ENCODE results near the gene ST6GALNAC1.
A peak's percentile ranks its signal among the peaks of the same experiment; 100 is the strongest.

Gene ST6GALNAC1

DNA sequence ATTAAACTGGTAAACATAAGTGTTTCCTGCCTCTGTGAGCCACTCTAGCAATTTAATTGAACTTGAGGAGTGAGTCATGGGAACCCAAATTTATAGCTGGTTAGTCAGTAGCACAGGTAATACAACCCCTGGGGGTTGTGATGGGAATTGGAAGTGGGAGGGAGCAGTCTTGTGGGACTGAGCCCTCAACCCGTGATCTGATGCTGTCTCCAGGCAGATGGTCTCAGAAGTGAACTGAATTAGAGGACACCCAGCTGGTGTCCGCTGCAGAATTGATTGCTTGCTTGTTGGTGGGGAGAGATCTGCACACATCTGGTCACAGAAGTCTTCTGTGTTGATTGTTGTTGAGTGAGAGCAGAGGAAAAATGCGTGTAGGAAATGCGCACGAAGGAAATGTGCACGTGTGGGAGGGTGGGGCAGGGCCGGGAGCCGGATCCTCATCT lies 50.2 kb downstream of the ST6GALNAC1 start:
- Histone ChIP-seq H4K8ac (ENCODE audit: low read depth, low read length) (no peak overlapping the region), H2BK120ac (ENCODE audit: low read depth, low read length) (no peak overlapping the region), H3K4me1 (ENCODE audit: control insufficient read depth, low read depth, low read length) (no peaks in the 10 kb centered on the region), H3K4me2 (ENCODE audit: low read length) (no peak overlapping the region), H3K56ac (ENCODE audit: low read length) (no peak overlapping the region), H4K5ac (ENCODE audit: low read length) (no peak overlapping the region), H3K27me3 (ENCODE audit: insufficient read depth, low read length, poor library complexity) (no peaks in the 10 kb centered on the region), H3K4me3 (ENCODE audit: low read length) (no peak overlapping the region), H3K79me2 (ENCODE audit: control insufficient read depth, insufficient read depth, low read length) (no peaks in the 10 kb centered on the region), H3K27ac (ENCODE audit: low read depth, low read length) (no peak overlapping the region), H3K18ac (ENCODE audit: low read length) (no peak overlapping the region), H3K23ac (ENCODE audit: low read length) (no peak overlapping the region), H3K79me1 (ENCODE audit: low read length) (no peaks in the 10 kb centered on the region), H2BK5ac (ENCODE audit: low read length) (no peak overlapping the region), H3K9ac (ENCODE audit: low read length) (no peak overlapping the region), H2AK5ac (ENCODE audit: low read length) (no peak overlapping the region), H2BK15ac (replicated peaks; ENCODE audit: low read depth) (no peak overlapping the region), H3K4ac (ENCODE audit: low read depth, low read length) (no peak overlapping the region), H3K36me3 (ENCODE audit: control insufficient read depth, insufficient read depth, low read length) (no peaks in the 10 kb centered on the region)
- no CpG with 5 or more reads among the region's 8 CpGs for WGBS (ENCODE audit: extremely low coverage, insufficient coverage, low lambda C conversion rate)
- DNase-seq = peak; percentile 42

DNA sequence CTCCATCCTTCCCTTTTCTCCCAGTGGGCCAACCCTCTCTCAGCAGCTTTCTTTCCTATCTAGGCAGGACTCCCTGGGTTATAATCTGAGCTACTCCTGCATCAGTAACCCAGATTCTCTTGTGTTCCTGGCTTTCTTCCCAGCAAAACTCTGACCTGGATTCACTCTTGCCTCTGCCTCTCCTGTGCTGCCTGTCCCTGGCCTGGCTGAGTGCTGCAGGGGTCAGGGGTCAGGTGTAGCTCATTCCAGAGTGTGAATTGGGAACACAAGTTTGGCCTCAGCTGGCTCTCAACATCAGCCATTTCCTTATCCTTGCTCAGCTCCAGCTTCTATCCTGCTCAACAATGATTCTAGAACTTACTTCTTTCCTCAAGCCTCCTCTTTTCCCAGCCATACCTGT lies 55.4 kb downstream of the ST6GALNAC1 start:
- Histone ChIP-seq H2AK5ac (ENCODE audit: low read length) (no peak overlapping the region), H3K27ac (ENCODE audit: low read depth, low read length) (no peak overlapping the region), H3K9ac (ENCODE audit: low read length) (no peak overlapping the region), H4K5ac (ENCODE audit: low read length) (no peak overlapping the region), H4K8ac (ENCODE audit: low read depth, low read length) (no peak overlapping the region), H3K56ac (ENCODE audit: low read length) (no peak overlapping the region), H3K4me3 (ENCODE audit: low read length) (no peak overlapping the region), H3K4me1 (ENCODE audit: control insufficient read depth, low read depth, low read length) (peaks cover 3% of the 10 kb centered on the region), H3K4me2 (ENCODE audit: low read length) (no peak overlapping the region), H3K79me2 (ENCODE audit: control insufficient read depth, insufficient read depth, low read length) (no peaks in the 10 kb centered on the region), H2BK15ac (replicated peaks; ENCODE audit: low read depth) (no peak overlapping the region), H3K27me3 (ENCODE audit: insufficient read depth, low read length, poor library complexity) (no peaks in the 10 kb centered on the region), H3K36me3 (ENCODE audit: control insufficient read depth, insufficient read depth, low read length) (no peaks in the 10 kb centered on the region), H3K23ac (ENCODE audit: low read length) (no peak overlapping the region), H2BK5ac (ENCODE audit: low read length) (no peak overlapping the region), H3K79me1 (ENCODE audit: low read length) (no peaks in the 10 kb centered on the region), H3K4ac (ENCODE audit: low read depth, low read length) (no peak overlapping the region), H3K18ac (ENCODE audit: low read length) (no peak overlapping the region), H2BK120ac (ENCODE audit: low read depth, low read length) (no peak overlapping the region)
- no peak for DNase-seq

DNA sequence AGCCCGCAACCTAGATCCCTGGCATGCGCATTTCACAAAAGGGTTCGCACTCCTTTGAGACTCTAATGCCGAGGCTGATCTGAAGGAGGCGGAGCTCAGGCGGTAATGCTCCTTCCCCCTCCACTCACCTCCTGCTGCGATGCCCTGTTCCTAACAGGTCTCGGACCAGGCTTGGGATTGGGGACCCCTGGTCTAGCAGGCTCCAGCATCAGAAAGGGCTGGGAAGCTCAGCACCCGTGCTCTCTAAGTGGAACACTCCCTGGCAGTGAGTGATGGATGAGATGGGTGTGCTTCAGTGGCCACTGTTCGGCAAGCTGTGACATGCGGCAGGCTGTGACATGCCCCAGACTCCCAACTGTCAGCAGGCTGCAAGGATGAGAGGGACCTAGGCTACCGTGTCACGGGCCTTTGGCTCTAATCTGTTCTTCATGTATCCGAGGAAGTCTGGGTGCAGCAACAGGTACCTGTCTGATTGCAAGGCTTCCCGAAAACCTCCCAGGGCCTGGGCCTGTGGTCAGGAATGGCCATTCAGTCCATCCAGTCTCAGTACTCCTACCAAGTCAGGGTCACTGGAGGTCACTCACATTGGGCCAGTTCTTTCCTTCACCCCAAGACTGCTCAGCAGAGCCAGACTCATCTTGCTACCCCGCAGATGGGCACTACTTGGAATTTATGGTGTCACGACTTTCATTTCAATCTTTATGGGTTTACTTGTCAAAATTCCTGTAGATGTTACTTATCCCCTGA lies 56.6 kb downstream of the ST6GALNAC1 start:
- H3K4ac ChIP-seq (ENCODE audit: low read depth, low read length) = no peak overlapping the region
- no peaks in the 10 kb centered on the region for H3K36me3 ChIP-seq (ENCODE audit: control insufficient read depth, insufficient read depth, low read length)
- no peak overlapping the region for H3K9ac ChIP-seq (ENCODE audit: low read length)
- no peak overlapping the region for H3K56ac ChIP-seq (ENCODE audit: low read length)
- no peak overlapping the region for H3K4me2 ChIP-seq (ENCODE audit: low read length)
- no peaks in the 10 kb centered on the region for H3K79me1 ChIP-seq (ENCODE audit: low read length)
- H3K27ac ChIP-seq (ENCODE audit: low read depth, low read length) = no peak overlapping the region
- peaks cover 3% of the 10 kb centered on the region for H3K4me1 ChIP-seq (ENCODE audit: control insufficient read depth, low read depth, low read length)
- no peak overlapping the region for H4K8ac ChIP-seq (ENCODE audit: low read depth, low read length)
- peak; percentile 51 for DNase-seq
- no peaks in the 10 kb centered on the region for H3K27me3 ChIP-seq (ENCODE audit: insufficient read depth, low read length, poor library complexity)
- H4K5ac ChIP-seq (ENCODE audit: low read length) = no peak overlapping the region
- H3K23ac ChIP-seq (ENCODE audit: low read length) = no peak overlapping the region
- H2BK5ac ChIP-seq (ENCODE audit: low read length) = no peak overlapping the region
- H3K4me3 ChIP-seq (ENCODE audit: low read length) = no peak overlapping the region
- WGBS (ENCODE audit: extremely low coverage, insufficient coverage, low lambda C conversion rate) = no CpG with 5 or more reads among the region's 17 CpGs
- no peaks in the 10 kb centered on the region for H3K79me2 ChIP-seq (ENCODE audit: control insufficient read depth, insufficient read depth, low read length)
- H2AK5ac ChIP-seq (ENCODE audit: low read length) = no peak overlapping the region
- H3K18ac ChIP-seq (ENCODE audit: low read length) = no peak overlapping the region
- H2BK120ac ChIP-seq (ENCODE audit: low read depth, low read length) = no peak overlapping the region
- H2BK15ac ChIP-seq (replicated peaks; ENCODE audit: low read depth) = no peak overlapping the region

DNA sequence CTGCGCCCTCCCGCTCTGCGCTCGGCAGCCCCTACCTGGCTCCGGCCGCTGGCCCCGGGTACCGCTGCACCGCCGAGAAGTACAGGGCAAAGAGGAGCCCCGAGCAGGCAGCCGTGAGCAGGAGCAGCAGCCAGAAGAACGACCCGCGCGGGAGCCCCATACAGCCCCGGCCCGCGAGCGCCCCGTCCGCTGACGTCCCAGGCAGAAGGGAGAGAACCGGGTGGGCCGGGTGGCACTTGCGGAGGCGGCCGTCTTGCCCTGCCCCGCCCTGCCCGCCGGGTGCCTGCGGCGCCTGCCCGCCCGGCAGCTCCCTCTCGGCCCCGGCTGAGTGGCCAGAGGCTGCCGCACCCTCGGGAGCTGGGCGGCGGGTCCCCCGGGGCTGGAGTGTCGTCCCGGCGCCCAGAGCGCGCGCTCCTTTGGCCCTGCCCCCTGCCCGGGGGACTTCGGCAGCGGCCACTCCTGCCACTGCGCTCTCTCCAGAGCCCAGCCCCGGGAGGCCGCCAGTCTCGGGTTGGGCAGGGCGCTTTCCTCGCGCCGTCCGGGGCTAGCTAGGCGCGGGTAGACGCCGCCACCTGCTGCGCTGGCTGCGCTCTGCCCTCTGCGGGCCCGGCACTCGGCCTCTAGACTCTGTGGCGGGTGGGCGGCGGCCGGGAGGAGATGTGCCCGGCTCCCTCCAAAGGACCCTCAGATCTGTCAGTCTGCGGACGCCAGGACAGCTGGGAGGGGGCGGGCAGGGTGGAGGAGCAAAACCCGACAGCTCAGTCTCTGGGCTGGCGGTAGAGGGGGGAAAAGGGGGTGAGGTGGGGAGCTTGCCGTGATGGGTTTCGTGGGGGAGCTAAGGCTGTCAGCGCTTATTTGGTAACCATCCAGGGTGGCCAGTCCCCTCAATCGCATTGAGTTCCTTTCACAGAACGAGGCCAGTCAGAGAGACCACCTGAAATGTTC lies 57.6 kb downstream of the ST6GALNAC1 start, which contains the start of gene ST6GALNAC2:
Gene ST6GALNAC2, minus strand, starts transcription at position 212 of the 945 bp plus-strand sequence. Its CDS starts 52 bp downstream, at position 160.
- peak within 1 kb of the TSS; percentile 28 for H3K4ac ChIP-seq (ENCODE audit: low read depth, low read length)
- no peak within 1 kb of the TSS for H4K8ac ChIP-seq (ENCODE audit: low read depth, low read length)
- H4K5ac ChIP-seq (ENCODE audit: low read length) = no peak within 1 kb of the TSS
- peak; percentile 58 for DNase-seq
- no peak within 1 kb of the TSS for H3K27ac ChIP-seq (ENCODE audit: low read depth, low read length)
- H2AK5ac ChIP-seq (ENCODE audit: low read length) = no peak within 1 kb of the TSS
- no peaks in the 10 kb centered on the region for H3K79me1 ChIP-seq (ENCODE audit: low read length)
- peak within 1 kb of the TSS; percentile 83 for H3K56ac ChIP-seq (ENCODE audit: low read length)
- H3K4me2 ChIP-seq (ENCODE audit: low read length) = peak within 1 kb of the TSS; percentile 76
- H3K4me3 ChIP-seq (ENCODE audit: low read length) = peak within 1 kb of the TSS; percentile 27
- H3K27me3 ChIP-seq (ENCODE audit: insufficient read depth, low read length, poor library complexity) = no peaks in the 10 kb centered on the region
- no peak within 1 kb of the TSS for H2BK15ac ChIP-seq (replicated peaks; ENCODE audit: low read depth)
- no CpG with 5 or more reads among the region's 84 CpGs for WGBS (ENCODE audit: extremely low coverage, insufficient coverage, low lambda C conversion rate)
- H3K36me3 ChIP-seq (ENCODE audit: control insufficient read depth, insufficient read depth, low read length) = no peaks in the 10 kb centered on the region
- H3K79me2 ChIP-seq (ENCODE audit: control insufficient read depth, insufficient read depth, low read length) = no peaks in the 10 kb centered on the region
- peak within 1 kb of the TSS; percentile 94 for H3K23ac ChIP-seq (ENCODE audit: low read length)
- peaks cover 4% of the 10 kb centered on the region for H3K4me1 ChIP-seq (ENCODE audit: control insufficient read depth, low read depth, low read length)
- peak within 1 kb of the TSS; percentile 69 for H3K18ac ChIP-seq (ENCODE audit: low read length)
- peak within 1 kb of the TSS; percentile 58 for H3K9ac ChIP-seq (ENCODE audit: low read length)
- H2BK5ac ChIP-seq (ENCODE audit: low read length) = no peak within 1 kb of the TSS
- H2BK120ac ChIP-seq (ENCODE audit: low read depth, low read length) = no peak within 1 kb of the TSS

DNA sequence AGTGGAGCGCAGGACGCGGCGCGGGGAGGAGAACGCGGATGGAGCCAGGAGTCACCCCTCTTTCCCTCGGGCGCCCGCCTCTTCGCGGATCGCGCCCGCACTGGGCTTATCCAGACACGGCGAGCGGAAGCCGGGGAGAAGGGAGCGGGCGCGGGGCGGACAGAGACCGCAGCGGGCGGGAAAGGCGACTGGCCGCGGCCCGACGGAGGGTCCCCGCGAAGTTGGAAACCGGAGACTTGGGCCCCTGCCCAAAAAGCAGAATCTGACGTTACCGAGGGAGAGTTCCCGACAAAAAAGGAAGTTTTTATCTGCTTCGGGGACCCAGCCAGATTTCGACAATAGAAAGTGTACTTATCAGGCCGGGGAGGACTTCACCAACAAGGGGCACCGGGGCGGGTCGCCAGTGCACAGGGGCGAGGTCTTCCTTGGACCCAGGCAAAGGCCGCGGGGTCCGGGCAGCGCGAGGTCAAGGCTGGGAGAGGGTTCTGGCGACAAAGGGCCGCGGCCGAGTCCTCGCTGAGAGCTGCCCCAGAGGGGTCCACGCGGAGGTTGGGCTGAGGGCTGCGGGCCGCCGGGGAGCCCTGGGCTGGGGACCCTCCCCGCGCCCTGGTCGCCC lies 58.4 kb downstream of the ST6GALNAC1 start:
- H2BK120ac ChIP-seq (ENCODE audit: low read depth, low read length) = no peak overlapping the region
- H2BK5ac ChIP-seq (ENCODE audit: low read length) = no peak overlapping the region
- H3K23ac ChIP-seq (ENCODE audit: low read length) = peak overlapping the region; percentile 94
- peak overlapping the region; percentile 83 for H3K56ac ChIP-seq (ENCODE audit: low read length)
- H3K4me2 ChIP-seq (ENCODE audit: low read length) = peak overlapping the region; percentile 76
- no peak overlapping the region for H2AK5ac ChIP-seq (ENCODE audit: low read length)
- no peaks in the 10 kb centered on the region for H3K79me2 ChIP-seq (ENCODE audit: control insufficient read depth, insufficient read depth, low read length)
- no peaks in the 10 kb centered on the region for H3K36me3 ChIP-seq (ENCODE audit: control insufficient read depth, insufficient read depth, low read length)
- peak overlapping the region; percentile 58 for H3K9ac ChIP-seq (ENCODE audit: low read length)
- no peak overlapping the region for H2BK15ac ChIP-seq (replicated peaks; ENCODE audit: low read depth)
- H4K8ac ChIP-seq (ENCODE audit: low read depth, low read length) = no peak overlapping the region
- H3K4me1 ChIP-seq (ENCODE audit: control insufficient read depth, low read depth, low read length) = peaks cover 4% of the 10 kb centered on the region
- no CpG with 5 or more reads among the region's 62 CpGs for WGBS (ENCODE audit: extremely low coverage, insufficient coverage, low lambda C conversion rate)
- no peaks in the 10 kb centered on the region for H3K79me1 ChIP-seq (ENCODE audit: low read length)
- no peak overlapping the region for H3K27ac ChIP-seq (ENCODE audit: low read depth, low read length)
- H3K27me3 ChIP-seq (ENCODE audit: insufficient read depth, low read length, poor library complexity) = no peaks in the 10 kb centered on the region
- DNase-seq = peak; percentile 21
- H3K4me3 ChIP-seq (ENCODE audit: low read length) = peak overlapping the region; percentile 27
- peak overlapping the region; percentile 69 for H3K18ac ChIP-seq (ENCODE audit: low read length)
- H3K4ac ChIP-seq (ENCODE audit: low read depth, low read length) = peak overlapping the region; percentile 28
- no peak overlapping the region for H4K5ac ChIP-seq (ENCODE audit: low read length)

Measured in mesendoderm (in vitro differentiated cells).